Hepatocyte (in vitro differentiated cells): ENCODE measurements around the gene CETP. TPM values are rescaled to one million over a fixed set of nuclear protein-coding genes. Genes with fewer than 3 reads are reported as not detected.

Experiments used
- DNase-seq: peaks from one replicate; pipeline ENCODE4 v3.0.0-alpha.2; 2016; ENCODE audit warnings: low spot score
- H2AFZ ChIP-seq: fragments of 200-600 bp; sonication (generic); 2 replicates; pipeline ENCODE4 v1.6.0; 2016; ENCODE audit warnings: antibody characterized with exemption, mild to moderate bottlenecking
- H3K27ac ChIP-seq: fragments of 200-600 bp; sonication (generic); 2 replicates; pipeline ENCODE4 v1.5.1; 2016; ENCODE audit warnings: mild to moderate bottlenecking
- H3K27me3 ChIP-seq: fragments of 200-600 bp; sonication (generic); 2 replicates; pipeline ENCODE4 v1.6.1; 2016
- H3K36me3 ChIP-seq: fragments of 200-600 bp; sonication (generic); replicated peaks from 2 replicates; pipeline ENCODE4 v1.5.1; 2016; ENCODE audit warnings: low read depth; ENCODE audit not compliant: insufficient read depth
- H3K4me1 ChIP-seq: fragments of 200-600 bp; sonication (generic); 2 replicates; pipeline ENCODE4 v1.5.1; 2016; ENCODE audit warnings: mild to moderate bottlenecking, moderate library complexity; ENCODE audit not compliant: insufficient read depth
- H3K4me2 ChIP-seq: fragments of 200-600 bp; sonication (generic); 2 replicates; pipeline ENCODE4 v1.6.0; 2016
- H3K4me3 ChIP-seq: fragments of 200-600 bp; sonication (generic); 2 replicates; pipeline ENCODE4 v1.5.1; 2016; ENCODE audit warnings: mild to moderate bottlenecking
- H3K79me2 ChIP-seq: fragments of 200-600 bp; sonication (generic); 2 replicates; pipeline ENCODE4 v1.6.0; 2017; ENCODE audit warnings: mild to moderate bottlenecking
- H3K9me2 ChIP-seq: fragments of 200-600 bp; sonication (generic); replicated peaks from 2 replicates; pipeline ENCODE4 v1.6.0; 2017; ENCODE audit warnings: mild to moderate bottlenecking; ENCODE audit not compliant: insufficient read depth
- H3K9me3 ChIP-seq: fragments of 200-600 bp; sonication (generic); 2 replicates; pipeline ENCODE4 v1.5.1; 2016; ENCODE audit warnings: low read depth, mild to moderate bottlenecking
- H4K20me1 ChIP-seq: fragments of 200-600 bp; sonication (generic); 2 replicates; pipeline ENCODE4 v1.6.0; 2016; ENCODE audit warnings: mild to moderate bottlenecking; ENCODE audit not compliant: insufficient read depth, poor library complexity, severe bottlenecking
- EZH2 ChIP-seq: fragments of 200-600 bp; sonication (generic); IDR thresholded peaks from 2 replicates; pipeline ENCODE4 v1.6.1; 2016; ENCODE audit warnings: antibody characterized with exemption, mild to moderate bottlenecking, borderline replicate concordance
- EZH2phosphoT487 ChIP-seq: fragments of 200-600 bp; sonication (generic); IDR thresholded peaks from one replicate; pipeline ENCODE4 v1.6.1; 2018; ENCODE audit warnings: antibody characterized with exemption, mild to moderate bottlenecking, low read depth, moderate library complexity; ENCODE audit not compliant: unreplicated experiment, severe bottlenecking
- WGBS: methylation state at CpG from one replicate; pipeline ENCODE4 v1.1.6; 2016; ENCODE audit warnings: low lambda C conversion rate; ENCODE audit errors: missing lambda C conversion rate; 5-methylcytosine and 5-hydroxymethylcytosine counted together
- polyA plus RNA-seq: library from polyadenylated mRNA; unstranded; fragments of >200 nt; fragmentation: Nextera tagmentation; extraction: Ambion mirVana; gene quantifications from 2 replicates; pipeline ENCODE4 v1.2.1, GENCODE V29; 2016
- total RNA-seq: library from RNA; depleted of rRNA; stranded (reverse); fragments of >200 nt; gene quantifications from 2 replicates; pipeline ENCODE4 v1.2.3, GENCODE V29; 2014
- TF ChIP-seq, protein P1 (sequence below): fragments of 200-600 bp; sonication (generic); IDR thresholded peaks from 2 replicates; pipeline ENCODE4 v1.5.1; 2016; ENCODE audit warnings: antibody characterized with exemption, mild to moderate bottlenecking; ENCODE audit not compliant: poor library complexity

The CETP gene
- total and polyA plus RNA-seq, 2 experiments from 2014 or later, result not detected

GRCh38 chr16:57031156-57031555, 69.4 kb downstream of the CETP start:
- H3K9me3 ChIP-seq, result no peaks in the 10 kb centered on the region
- H4K20me1 ChIP-seq, result no peaks in the 10 kb centered on the region
- no peak overlapping the region for H3K4me3 ChIP-seq
- no peak for TF ChIP-seq EZH2
- TF ChIP-seq EZH2phosphoT487, result no peak
- TF ChIP-seq, protein P1, sequence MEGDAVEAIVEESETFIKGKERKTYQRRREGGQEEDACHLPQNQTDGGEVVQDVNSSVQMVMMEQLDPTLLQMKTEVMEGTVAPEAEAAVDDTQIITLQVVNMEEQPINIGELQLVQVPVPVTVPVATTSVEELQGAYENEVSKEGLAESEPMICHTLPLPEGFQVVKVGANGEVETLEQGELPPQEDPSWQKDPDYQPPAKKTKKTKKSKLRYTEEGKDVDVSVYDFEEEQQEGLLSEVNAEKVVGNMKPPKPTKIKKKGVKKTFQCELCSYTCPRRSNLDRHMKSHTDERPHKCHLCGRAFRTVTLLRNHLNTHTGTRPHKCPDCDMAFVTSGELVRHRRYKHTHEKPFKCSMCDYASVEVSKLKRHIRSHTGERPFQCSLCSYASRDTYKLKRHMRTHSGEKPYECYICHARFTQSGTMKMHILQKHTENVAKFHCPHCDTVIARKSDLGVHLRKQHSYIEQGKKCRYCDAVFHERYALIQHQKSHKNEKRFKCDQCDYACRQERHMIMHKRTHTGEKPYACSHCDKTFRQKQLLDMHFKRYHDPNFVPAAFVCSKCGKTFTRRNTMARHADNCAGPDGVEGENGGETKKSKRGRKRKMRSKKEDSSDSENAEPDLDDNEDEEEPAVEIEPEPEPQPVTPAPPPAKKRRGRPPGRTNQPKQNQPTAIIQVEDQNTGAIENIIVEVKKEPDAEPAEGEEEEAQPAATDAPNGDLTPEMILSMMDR, result no peak
- no peaks in the 10 kb centered on the region for H3K9me2 ChIP-seq
- no peak overlapping the region for H2AFZ ChIP-seq
- H3K4me2 ChIP-seq, result no peak overlapping the region
- WGBS, result 77% methylated on average over 4 of the region's 4 CpGs
- no peak for DNase-seq
- H3K4me1 ChIP-seq, result no peaks in the 10 kb centered on the region
- no peaks in the 10 kb centered on the region for H3K79me2 ChIP-seq
- no peaks in the 10 kb centered on the region for H3K27me3 ChIP-seq
- no peaks in the 10 kb centered on the region for H3K36me3 ChIP-seq
- H3K27ac ChIP-seq, result no peak overlapping the region

DNA sequence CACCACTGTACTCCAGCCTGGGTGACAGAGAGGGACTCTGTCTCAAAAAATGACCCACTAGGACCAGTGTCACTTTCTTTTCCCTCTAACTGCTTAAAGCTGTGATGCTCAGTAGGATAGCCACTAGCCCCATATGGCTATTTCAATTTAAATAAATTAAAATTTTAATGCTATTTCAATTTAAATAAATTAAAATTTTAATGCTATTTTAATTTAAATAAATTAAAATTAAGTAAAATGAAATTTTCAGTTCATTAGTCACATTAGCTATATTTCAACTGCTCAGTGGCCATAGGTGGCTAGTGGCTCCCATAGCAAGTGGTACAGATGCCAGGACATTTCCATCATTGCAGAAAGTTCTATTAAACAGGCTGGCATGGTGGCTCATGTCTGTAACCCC, 70.6 kb downstream of the CETP start:
- H2AFZ ChIP-seq, result no peak overlapping the region
- H3K4me1 ChIP-seq, result no peaks in the 10 kb centered on the region
- no peaks in the 10 kb centered on the region for H3K36me3 ChIP-seq
- H4K20me1 ChIP-seq, result no peaks in the 10 kb centered on the region
- no peak overlapping the region for H3K4me3 ChIP-seq
- no peak overlapping the region for H3K27ac ChIP-seq
- no peak for DNase-seq
- no peaks in the 10 kb centered on the region for H3K27me3 ChIP-seq
- H3K9me3 ChIP-seq, result no peaks in the 10 kb centered on the region
- no peak overlapping the region for H3K4me2 ChIP-seq
- TF ChIP-seq EZH2, result no peak
- no peak for TF ChIP-seq EZH2phosphoT487
- TF ChIP-seq, protein P1, result no peak
- H3K9me2 ChIP-seq, result no peaks in the 10 kb centered on the region
- no peaks in the 10 kb centered on the region for H3K79me2 ChIP-seq

GRCh38 chr16:57032931-57033330, 71.2 kb downstream of the CETP start:
- no peaks in the 10 kb centered on the region for H3K27me3 ChIP-seq
- WGBS, result 82% methylated on average over 5 of the region's 5 CpGs
- no peak overlapping the region for H3K27ac ChIP-seq
- no peaks in the 10 kb centered on the region for H3K4me1 ChIP-seq
- H3K79me2 ChIP-seq, result no peaks in the 10 kb centered on the region
- no peak overlapping the region for H3K4me3 ChIP-seq
- no peaks in the 10 kb centered on the region for H3K9me2 ChIP-seq
- TF ChIP-seq EZH2, result no peak
- no peak overlapping the region for H2AFZ ChIP-seq
- H3K36me3 ChIP-seq, result no peaks in the 10 kb centered on the region
- no peak overlapping the region for H3K4me2 ChIP-seq
- H4K20me1 ChIP-seq, result no peaks in the 10 kb centered on the region
- no peaks in the 10 kb centered on the region for H3K9me3 ChIP-seq
- DNase-seq, result no peak

Other genes with a start within 250 kb of the CETP start
- gene NUP93, start 231.8 kb upstream of the CETP start, total RNA-seq, result 23.5 and 36.4 TPM in 2 replicates
- gene NUP93, start 231.8 kb upstream of the CETP start, polyA plus RNA-seq, result 35.7 and 39.6 TPM in 2 replicates
- gene SLC12A3, start 96.7 kb upstream of the CETP start, total RNA-seq, result not detected in 2 replicates
- not detected in 2 replicates for gene SLC12A3, start 96.7 kb upstream of the CETP start, polyA plus RNA-seq
- gene HERPUD1, start 29.8 kb upstream of the CETP start, total RNA-seq, result 201 and 253 TPM in 2 replicates
- 185 and 199 TPM in 2 replicates for gene HERPUD1, start 29.8 kb upstream of the CETP start, polyA plus RNA-seq
- 1.3 and 6.4 TPM in 2 replicates for gene NLRC5, start 27.6 kb downstream of the CETP start, total RNA-seq
- 4.5 and 7.0 TPM in 2 replicates for gene NLRC5, start 27.6 kb downstream of the CETP start, polyA plus RNA-seq
- 13.2 and 15.6 TPM in 2 replicates for gene CPNE2, start 130.6 kb downstream of the CETP start, total RNA-seq
- gene CPNE2, start 130.6 kb downstream of the CETP start, polyA plus RNA-seq, result 20.6 and 22.3 TPM in 2 replicates
- gene PSME3IP1, start 224.1 kb downstream of the CETP start, total RNA-seq, result 73.2 and 79.7 TPM in 2 replicates
- gene PSME3IP1, start 224.1 kb downstream of the CETP start, polyA plus RNA-seq, result 62.6 and 64.2 TPM in 2 replicates
- gene RSPRY1, start 224.4 kb downstream of the CETP start, total RNA-seq, result 52.7 and 57.5 TPM in 2 replicates
- gene RSPRY1, start 224.4 kb downstream of the CETP start, polyA plus RNA-seq, result 42.3 and 52.7 TPM in 2 replicates